HepG2 (cell line): ENCODE results near the gene NUP93. TPM values are rescaled to one million over a fixed set of nuclear protein-coding genes. Genes with fewer than 3 reads are reported as not detected.

Experiments used
- CENPT ChIP-seq: sonication (generic); formaldehyde crosslinking; IDR thresholded peaks from 2 replicates; pipeline ENCODE4 v1.8.0; 2022; ENCODE audit warnings: low read depth, mild to moderate bottlenecking, moderate library complexity, missing genetic modification reagents
- HDAC2 ChIP-seq: sonication (generic); formaldehyde crosslinking; IDR thresholded peaks from 2 replicates; pipeline ENCODE4 v1.4.0; 2020; ENCODE audit warnings: missing genetic modification reagents
- HNF4A ChIP-seq: sonication (generic); formaldehyde crosslinking; IDR thresholded peaks from 2 replicates; pipeline ENCODE4 v1.4.0; 2020; ENCODE audit warnings: missing genetic modification reagents
- HNF4G ChIP-seq, 2 experiments: sonication (generic) in 1 of 2; formaldehyde crosslinking in 1 of 2; IDR thresholded peaks; 2 replicates each; pipeline versions ENCODE4 v1.4.0 to v1.6.1; 2011 to 2020; ENCODE audit warnings: borderline replicate concordance in 2 of 2, low read depth in 2 of 2, mild to moderate bottlenecking in 2 of 2, low read length in 1 of 2, missing genetic modification reagents in 1 of 2, moderate library complexity in 1 of 2
- NCOA2 ChIP-seq: sonication (generic); formaldehyde crosslinking; IDR thresholded peaks from 2 replicates; pipeline ENCODE4 v1.8.0; 2022; ENCODE audit warnings: inconsistent platforms
- POGZ ChIP-seq: sonication (generic); formaldehyde crosslinking; IDR thresholded peaks from 2 replicates; pipeline ENCODE4 v1.4.0; 2020; ENCODE audit warnings: mild to moderate bottlenecking, missing genetic modification reagents
- ZFP37 ChIP-seq: sonication (generic); formaldehyde crosslinking; IDR thresholded peaks from 2 replicates; pipeline ENCODE4 v1.4.0; 2020; ENCODE audit warnings: missing genetic modification reagents, borderline replicate concordance
- ZNF207 ChIP-seq: fragments of 450-650 bp; IDR thresholded peaks from 2 replicates; pipeline ENCODE4 v1.6.1; 2016; ENCODE audit warnings: antibody characterized with exemption, borderline replicate concordance
- ZNF253 ChIP-seq: sonication (generic); formaldehyde crosslinking; IDR thresholded peaks from 2 replicates; pipeline ENCODE4 v1.8.0; 2022; ENCODE audit warnings: mild to moderate bottlenecking, missing genetic modification reagents, borderline replicate concordance
- ZNF816 ChIP-seq: sonication (generic); formaldehyde crosslinking; IDR thresholded peaks from 2 replicates; pipeline ENCODE4 v1.8.0; 2022; ENCODE audit warnings: missing genetic modification reagents, mild to moderate bottlenecking, borderline replicate concordance
- polyA plus RNA-seq, 8 experiments: library from polyadenylated mRNA; depleted of rRNA in 3 of 8; stranded (reverse) in 7 of 8; unstranded in 1 of 8; fragments of >200 nt; fragmentation: Illumina TruSeq in 4 of 8; extraction: Trizol in 4 of 8; gene quantifications; 2 replicates each; pipeline versions ENCODE4 v1.2.1 to v1.2.3, GENCODE V29; 2011 to 2016; ENCODE audit warnings: low read depth in 4 of 8, missing spikeins in 1 of 8, mixed read lengths in 1 of 8; ENCODE audit not compliant: insufficient read depth in 1 of 8
- total RNA-seq, 5 experiments: library from RNA; depleted of rRNA; stranded (reverse); fragments of >200 nt; fragmentation: Illumina TruSeq; extraction: Trizol; gene quantifications; 2 replicates each; pipeline ENCODE4 v1.2.3, GENCODE V29; 2016; ENCODE audit warnings: low read depth in 1 of 5
- TF ChIP-seq, protein P1 (sequence below): sonication (generic); formaldehyde crosslinking; IDR thresholded peaks from 2 replicates; pipeline ENCODE4 v1.4.0; 2020; ENCODE audit warnings: missing genetic modification reagents
- TF ChIP-seq, protein P2 (sequence below): sonication (generic); formaldehyde crosslinking; IDR thresholded peaks from 2 replicates; pipeline ENCODE4 v1.4.0; 2020; ENCODE audit warnings: missing genetic modification reagents, borderline replicate concordance
- TF ChIP-seq, protein P3 (sequence below): sonication (generic); formaldehyde crosslinking; IDR thresholded peaks from 2 replicates; pipeline ENCODE4 v1.4.0; 2020; ENCODE audit warnings: missing genetic modification reagents, low read depth, mild to moderate bottlenecking, borderline replicate concordance
- TF ChIP-seq, protein P4 (sequence below): sonication (generic); formaldehyde crosslinking; IDR thresholded peaks from 2 replicates; pipeline ENCODE4 v1.4.0; 2020; ENCODE audit warnings: low read depth, missing genetic modification reagents
- TF ChIP-seq, protein P5 (sequence below): IDR thresholded peaks from 2 replicates; pipeline ENCODE4 v1.6.1; 2016; ENCODE audit warnings: mild to moderate bottlenecking, missing biosample characterization, missing genetic modification reagents
- TF ChIP-seq, protein P6 (sequence below): sonication (generic); formaldehyde crosslinking; IDR thresholded peaks from 2 replicates; pipeline ENCODE4 v1.4.0; 2020; ENCODE audit warnings: missing genetic modification reagents

The NUP93 gene
- total and polyA plus RNA-seq, 2 of the 13 experiments (the other 11 are each of a cell fraction or from before 2014, with no cell fraction given), result 58.5 to 140 TPM

DNA sequence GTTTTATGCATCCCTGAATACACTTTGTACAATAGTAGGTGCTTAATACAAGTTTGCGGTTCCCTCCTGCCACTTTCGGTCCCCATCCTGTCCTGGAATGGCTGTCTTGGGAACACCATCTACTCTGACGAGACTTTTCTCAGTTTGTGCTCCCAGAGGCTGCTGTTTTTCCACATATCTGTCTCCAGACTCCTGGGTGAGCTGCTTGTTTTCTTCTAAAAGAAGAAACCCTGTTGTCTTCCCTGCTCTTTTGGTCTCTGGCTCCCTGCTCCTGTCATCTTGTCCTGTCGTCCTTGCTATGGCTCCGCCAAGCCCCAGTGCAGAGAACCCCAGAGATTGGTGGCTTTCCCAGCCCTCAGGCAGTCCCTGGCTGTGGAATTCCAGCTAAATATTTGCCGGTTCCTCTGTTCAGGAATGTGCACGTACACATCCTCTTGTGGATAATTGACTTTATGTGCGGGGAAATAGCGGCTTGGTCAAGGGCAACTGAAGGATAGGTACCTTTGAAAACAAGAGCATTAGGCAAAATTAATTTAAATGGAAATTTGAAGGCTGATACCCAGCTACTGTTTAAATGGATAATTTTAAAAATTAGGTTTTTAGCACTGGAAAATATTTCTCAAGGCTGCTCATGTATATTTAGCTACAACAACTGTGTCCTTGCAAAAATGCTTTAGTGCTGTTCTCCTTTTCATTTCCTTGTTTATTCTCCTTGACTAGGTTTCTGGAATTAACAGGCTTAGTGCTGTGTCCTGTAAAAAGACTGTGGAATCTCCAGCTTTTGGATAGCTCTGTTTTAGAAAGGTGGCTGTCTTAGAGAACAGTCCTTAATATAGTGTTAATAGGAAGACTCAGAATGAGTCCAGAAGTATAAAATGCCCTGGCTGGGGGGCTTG, 84.9 kb downstream of the NUP93 start (continued):
- peak; percentile 88 for TF ChIP-seq HDAC2 (CRISPR knock-in tag)
- TF ChIP-seq ZNF816 (CRISPR knock-in tag), result peak; percentile 74
- no peak for TF ChIP-seq ZNF253
- TF ChIP-seq, protein P1, sequence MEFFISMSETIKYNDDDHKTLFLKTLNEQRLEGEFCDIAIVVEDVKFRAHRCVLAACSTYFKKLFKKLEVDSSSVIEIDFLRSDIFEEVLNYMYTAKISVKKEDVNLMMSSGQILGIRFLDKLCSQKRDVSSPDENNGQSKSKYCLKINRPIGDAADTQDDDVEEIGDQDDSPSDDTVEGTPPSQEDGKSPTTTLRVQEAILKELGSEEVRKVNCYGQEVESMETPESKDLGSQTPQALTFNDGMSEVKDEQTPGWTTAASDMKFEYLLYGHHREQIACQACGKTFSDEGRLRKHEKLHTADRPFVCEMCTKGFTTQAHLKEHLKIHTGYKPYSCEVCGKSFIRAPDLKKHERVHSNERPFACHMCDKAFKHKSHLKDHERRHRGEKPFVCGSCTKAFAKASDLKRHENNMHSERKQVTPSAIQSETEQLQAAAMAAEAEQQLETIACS (CRISPR knock-in tag), result no peak
- TF ChIP-seq, protein P2, sequence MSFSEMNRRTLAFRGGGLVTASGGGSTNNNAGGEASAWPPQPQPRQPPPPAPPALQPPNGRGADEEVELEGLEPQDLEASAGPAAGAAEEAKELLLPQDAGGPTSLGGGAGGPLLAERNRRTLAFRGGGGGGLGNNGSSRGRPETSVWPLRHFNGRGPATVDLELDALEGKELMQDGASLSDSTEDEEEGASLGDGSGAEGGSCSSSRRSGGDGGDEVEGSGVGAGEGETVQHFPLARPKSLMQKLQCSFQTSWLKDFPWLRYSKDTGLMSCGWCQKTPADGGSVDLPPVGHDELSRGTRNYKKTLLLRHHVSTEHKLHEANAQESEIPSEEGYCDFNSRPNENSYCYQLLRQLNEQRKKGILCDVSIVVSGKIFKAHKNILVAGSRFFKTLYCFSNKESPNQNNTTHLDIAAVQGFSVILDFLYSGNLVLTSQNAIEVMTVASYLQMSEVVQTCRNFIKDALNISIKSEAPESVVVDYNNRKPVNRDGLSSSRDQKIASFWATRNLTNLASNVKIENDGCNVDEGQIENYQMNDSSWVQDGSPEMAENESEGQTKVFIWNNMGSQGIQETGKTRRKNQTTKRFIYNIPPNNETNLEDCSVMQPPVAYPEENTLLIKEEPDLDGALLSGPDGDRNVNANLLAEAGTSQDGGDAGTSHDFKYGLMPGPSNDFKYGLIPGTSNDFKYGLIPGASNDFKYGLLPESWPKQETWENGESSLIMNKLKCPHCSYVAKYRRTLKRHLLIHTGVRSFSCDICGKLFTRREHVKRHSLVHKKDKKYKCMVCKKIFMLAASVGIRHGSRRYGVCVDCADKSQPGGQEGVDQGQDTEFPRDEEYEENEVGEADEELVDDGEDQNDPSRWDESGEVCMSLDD (CRISPR knock-in tag), result no peak
- TF ChIP-seq, protein P3, sequence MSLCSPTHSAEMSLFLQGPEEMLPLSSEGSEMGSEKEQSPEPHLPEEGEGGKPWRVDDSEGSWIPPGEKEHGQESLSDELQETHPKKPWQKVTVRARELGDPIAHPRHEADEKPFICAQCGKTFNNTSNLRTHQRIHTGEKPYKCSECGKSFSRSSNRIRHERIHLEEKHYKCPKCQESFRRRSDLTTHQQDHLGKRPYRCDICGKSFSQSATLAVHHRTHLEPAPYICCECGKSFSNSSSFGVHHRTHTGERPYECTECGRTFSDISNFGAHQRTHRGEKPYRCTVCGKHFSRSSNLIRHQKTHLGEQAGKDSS (CRISPR knock-in tag), result no peak
- no peak for TF ChIP-seq ZNF207
- no peak for TF ChIP-seq ZFP37 (CRISPR knock-in tag)
- TF ChIP-seq, protein P4, sequence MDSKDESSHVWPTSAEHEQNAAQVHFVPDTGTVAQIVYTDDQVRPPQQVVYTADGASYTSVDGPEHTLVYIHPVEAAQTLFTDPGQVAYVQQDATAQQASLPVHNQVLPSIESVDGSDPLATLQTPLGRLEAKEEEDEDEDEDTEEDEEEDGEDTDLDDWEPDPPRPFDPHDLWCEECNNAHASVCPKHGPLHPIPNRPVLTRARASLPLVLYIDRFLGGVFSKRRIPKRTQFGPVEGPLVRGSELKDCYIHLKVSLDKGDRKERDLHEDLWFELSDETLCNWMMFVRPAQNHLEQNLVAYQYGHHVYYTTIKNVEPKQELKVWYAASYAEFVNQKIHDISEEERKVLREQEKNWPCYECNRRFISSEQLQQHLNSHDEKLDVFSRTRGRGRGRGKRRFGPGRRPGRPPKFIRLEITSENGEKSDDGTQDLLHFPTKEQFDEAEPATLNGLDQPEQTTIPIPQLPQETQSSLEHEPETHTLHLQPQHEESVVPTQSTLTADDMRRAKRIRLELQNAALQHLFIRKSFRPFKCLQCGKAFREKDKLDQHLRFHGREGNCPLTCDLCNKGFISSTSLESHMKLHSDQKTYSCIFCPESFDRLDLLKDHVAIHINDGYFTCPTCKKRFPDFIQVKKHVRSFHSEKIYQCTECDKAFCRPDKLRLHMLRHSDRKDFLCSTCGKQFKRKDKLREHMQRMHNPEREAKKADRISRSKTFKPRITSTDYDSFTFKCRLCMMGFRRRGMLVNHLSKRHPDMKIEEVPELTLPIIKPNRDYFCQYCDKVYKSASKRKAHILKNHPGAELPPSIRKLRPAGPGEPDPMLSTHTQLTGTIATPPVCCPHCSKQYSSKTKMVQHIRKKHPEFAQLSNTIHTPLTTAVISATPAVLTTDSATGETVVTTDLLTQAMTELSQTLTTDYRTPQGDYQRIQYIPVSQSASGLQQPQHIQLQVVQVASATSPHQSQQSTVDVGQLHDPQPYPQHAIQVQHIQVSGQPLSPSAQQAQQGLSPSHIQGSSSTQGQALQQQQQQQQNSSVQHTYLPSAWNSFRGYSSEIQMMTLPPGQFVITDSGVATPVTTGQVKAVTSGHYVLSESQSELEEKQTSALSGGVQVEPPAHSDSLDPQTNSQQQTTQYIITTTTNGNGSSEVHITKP (CRISPR knock-in tag), result no peak; the same call in none of the 2 replicates
- TF ChIP-seq, protein P5, sequence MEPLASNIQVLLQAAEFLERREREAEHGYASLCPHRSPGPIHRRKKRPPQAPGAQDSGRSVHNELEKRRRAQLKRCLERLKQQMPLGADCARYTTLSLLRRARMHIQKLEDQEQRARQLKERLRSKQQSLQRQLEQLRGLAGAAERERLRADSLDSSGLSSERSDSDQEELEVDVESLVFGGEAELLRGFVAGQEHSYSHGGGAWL (CRISPR knock-in tag), result no peak
- no peak for TF ChIP-seq HNF4G (IDR thresholded peaks at IDR 0.05; ENCODE audit: borderline replicate concordance, low read depth, low read length)
- TF ChIP-seq HNF4G (CRISPR knock-in tag; IDR thresholded peaks at IDR 0.05; ENCODE audit: borderline replicate concordance, low read depth), result no peak
- no peak for TF ChIP-seq CENPT
- no peak for TF ChIP-seq POGZ (CRISPR knock-in tag)
- 0 out of 2 replicates have a peak, but pooled peaks have one; percentile 7 for TF ChIP-seq HNF4A (CRISPR knock-in tag)
- TF ChIP-seq, protein P6, sequence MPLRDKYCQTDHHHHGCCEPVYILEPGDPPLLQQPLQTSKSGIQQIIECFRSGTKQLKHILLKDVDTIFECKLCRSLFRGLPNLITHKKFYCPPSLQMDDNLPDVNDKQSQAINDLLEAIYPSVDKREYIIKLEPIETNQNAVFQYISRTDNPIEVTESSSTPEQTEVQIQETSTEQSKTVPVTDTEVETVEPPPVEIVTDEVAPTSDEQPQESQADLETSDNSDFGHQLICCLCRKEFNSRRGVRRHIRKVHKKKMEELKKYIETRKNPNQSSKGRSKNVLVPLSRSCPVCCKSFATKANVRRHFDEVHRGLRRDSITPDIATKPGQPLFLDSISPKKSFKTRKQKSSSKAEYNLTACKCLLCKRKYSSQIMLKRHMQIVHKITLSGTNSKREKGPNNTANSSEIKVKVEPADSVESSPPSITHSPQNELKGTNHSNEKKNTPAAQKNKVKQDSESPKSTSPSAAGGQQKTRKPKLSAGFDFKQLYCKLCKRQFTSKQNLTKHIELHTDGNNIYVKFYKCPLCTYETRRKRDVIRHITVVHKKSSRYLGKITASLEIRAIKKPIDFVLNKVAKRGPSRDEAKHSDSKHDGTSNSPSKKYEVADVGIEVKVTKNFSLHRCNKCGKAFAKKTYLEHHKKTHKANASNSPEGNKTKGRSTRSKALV (CRISPR knock-in tag), result no peak; the same call in 1 of the 2 replicates
- peak; percentile 85 for TF ChIP-seq NCOA2
